Measurements from ENCODE around the gene STX10.
A peak's percentile ranks its signal among the peaks of the same experiment; 100 is the strongest.
"Not testable (repeated sequence)": the region's sequence is repeated elsewhere in the genome, so short reads cannot be mapped to it uniquely, and the experiment has no call there.

STX10 gene

DNA sequence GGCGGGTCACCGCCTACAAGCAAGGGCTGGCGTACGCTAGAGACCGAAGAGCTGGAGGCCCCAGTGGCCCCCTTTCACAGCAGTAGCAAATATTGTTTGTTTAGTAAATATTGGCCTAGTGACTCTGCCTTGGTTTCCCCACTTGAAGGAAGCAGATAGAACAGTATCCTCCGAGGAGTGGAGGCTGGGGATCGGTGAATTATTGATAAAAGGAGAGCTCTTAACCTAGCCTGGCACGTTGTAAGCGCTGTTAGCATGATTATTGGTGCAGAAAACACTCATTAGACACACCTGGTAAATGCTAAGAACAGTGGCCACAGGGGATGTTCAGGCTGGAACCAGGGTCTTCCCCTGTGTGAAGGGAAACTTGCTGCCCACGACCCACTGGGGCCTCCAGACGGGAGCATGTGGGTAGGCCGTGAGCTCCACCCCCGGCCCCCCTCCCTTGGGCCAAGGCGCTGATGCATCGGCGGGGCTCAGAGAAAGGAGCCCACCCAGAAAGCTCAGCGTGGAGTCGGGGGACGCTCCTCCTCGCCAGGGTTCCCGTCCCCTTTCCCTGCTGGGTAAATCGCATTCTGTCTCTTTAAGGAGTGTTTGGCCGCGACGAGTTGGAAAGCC is 2.3 kb upstream of the STX10 start:
- H3K36me3 ChIP-seq (ENCODE audit: control insufficient read depth, insufficient read depth, low read length, severe bottlenecking): no peaks in the 10 kb centered on the region
- peaks cover 29% of the 10 kb centered on the region for H3K4me1 ChIP-seq (ENCODE audit: control insufficient read depth, insufficient read depth, low read length)
- H3K9ac ChIP-seq (ENCODE audit: low read length): peak overlapping the region; percentile 95
- peak overlapping the region; percentile 88 for H3K4me3 ChIP-seq (ENCODE audit: low read length)
- no peaks in the 10 kb centered on the region for H3K9me3 ChIP-seq (ENCODE audit: control insufficient read depth, low read length)
- no peak for DNase-seq (ENCODE audit: low read depth)
- no peaks in the 10 kb centered on the region for H3K27me3 ChIP-seq (replicated peaks; ENCODE audit: control insufficient read depth, insufficient read depth, low read length)

DNA sequence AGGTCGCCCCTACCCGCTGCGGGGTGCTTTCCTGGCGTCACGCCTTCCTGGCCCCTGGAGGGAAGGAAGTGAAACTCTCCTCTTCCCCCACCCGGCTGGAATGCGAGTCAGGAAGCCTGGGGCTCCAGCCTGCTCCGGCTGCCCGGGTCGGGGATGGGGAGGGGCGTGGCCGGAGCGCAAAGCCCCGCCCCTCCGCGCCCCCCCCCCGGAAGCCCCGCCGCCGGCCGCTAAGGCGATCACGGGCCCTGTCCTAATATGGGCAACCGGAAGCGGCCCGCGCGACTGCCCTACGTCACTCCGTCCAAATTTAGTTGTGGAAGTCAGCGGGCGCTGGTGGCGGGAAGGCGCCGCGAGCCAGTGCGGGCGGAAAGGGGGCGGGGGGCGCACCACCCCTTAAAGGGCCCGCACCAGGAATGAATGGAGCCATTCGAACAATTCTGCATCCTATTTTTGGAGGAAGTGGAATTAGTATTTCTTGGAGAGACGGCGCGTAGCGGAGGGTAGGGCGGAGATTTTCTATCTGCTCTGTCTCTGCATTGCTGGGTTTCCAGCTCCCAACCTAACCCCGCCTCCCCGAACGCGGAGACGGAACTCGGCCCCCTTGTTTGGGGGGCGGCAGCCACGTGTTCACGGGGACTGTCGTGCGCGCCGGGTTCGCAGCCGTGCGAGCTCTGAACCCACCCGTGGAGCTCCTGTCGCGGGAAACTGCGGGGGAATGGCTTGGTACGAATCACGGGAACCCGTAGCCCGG is 1.6 kb upstream of the STX10 start:
- H3K4me3 ChIP-seq (ENCODE audit: low read length): peak overlapping the region; percentile 100
- no peaks in the 10 kb centered on the region for H3K27me3 ChIP-seq (replicated peaks; ENCODE audit: control insufficient read depth, insufficient read depth, low read length)
- peak; percentile 98 for DNase-seq (ENCODE audit: low read depth)

DNA sequence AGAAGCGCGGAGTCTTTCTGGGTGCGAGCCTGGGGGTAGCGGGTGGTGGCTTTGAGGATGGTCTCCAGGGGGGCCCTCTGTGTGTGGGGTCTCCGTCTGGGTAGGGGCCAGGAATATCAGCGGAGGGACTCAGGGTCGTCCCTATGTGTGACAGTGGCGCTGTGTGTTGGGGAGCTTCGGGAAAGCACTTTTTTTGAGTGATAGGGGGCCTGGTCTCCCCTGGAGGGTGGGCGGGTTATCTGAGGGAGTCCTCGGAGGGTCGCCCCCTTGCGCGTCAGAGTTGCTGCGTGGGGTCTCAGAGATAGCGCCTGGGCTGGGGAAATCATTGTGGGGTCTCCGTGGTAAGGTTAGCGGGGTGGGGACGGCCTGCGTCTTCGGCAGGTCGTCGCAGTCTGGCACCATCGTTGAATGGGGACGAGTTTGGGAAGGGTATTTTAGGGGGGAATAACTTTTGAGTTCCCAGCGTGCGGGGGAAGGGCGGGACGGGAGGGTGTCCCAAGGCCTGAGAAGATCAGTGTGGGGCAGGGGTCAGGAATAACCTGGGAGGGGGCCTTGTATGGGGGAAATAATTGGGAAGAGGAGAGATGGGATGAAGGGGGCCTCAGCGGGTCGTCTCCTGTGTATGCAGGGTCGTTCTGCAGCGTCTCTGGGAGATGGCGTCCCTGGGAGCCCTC is 893 bp upstream of the STX10 start:
- H3K36me3 ChIP-seq (ENCODE audit: control insufficient read depth, insufficient read depth, low read length, severe bottlenecking): no peaks in the 10 kb centered on the region
- H3K4me1 ChIP-seq (ENCODE audit: control insufficient read depth, insufficient read depth, low read length): peaks cover 26% of the 10 kb centered on the region
- H3K4me3 ChIP-seq (ENCODE audit: low read length): peak overlapping the region; percentile 100
- peak overlapping the region; percentile 100 for H3K9ac ChIP-seq (ENCODE audit: low read length)
- no peaks in the 10 kb centered on the region for H3K9me3 ChIP-seq (ENCODE audit: control insufficient read depth, low read length)
- peak; percentile 32 for DNase-seq (ENCODE audit: low read depth)
- no peaks in the 10 kb centered on the region for H3K27me3 ChIP-seq (replicated peaks; ENCODE audit: control insufficient read depth, insufficient read depth, low read length)

More for the DNA sequence above, 1.6 kb upstream of the STX10 start:
- Histone ChIP-seq H3K9me3 (ENCODE audit: control insufficient read depth, low read length) (no peaks in the 10 kb centered on the region), H3K4me1 (ENCODE audit: control insufficient read depth, insufficient read depth, low read length) (peaks cover 31% of the 10 kb centered on the region), H3K9ac (ENCODE audit: low read length) (peak overlapping the region; percentile 100), H3K36me3 (ENCODE audit: control insufficient read depth, insufficient read depth, low read length, severe bottlenecking) (no peaks in the 10 kb centered on the region)

DNA sequence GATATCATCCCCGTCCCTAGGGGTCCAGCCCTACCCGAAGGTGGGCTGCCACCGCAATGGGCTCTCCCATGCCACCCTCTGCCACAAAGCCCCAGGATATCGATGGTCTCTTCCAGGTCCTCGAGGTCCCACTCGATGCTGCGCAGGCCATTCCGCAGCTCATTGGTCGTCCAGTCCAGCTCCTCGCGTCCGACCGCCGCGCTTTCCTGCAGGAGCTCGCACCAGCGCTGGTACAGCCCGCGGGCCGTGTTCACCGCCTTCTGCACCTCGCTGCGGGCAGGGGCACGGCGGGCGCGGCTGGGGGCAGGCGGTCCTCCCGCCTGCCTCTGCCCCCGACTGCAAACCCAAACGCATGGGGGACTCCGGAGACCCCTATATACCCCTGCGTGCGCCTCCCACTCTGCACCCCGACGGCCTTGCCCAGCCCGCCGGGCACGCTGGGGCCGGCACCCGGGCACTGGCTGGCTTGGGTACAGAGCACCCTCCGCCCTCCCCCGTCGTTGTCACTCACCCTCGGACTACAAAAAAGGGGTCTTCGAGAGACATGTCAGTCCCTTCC is 468 bp downstream of the STX10 start:
- peak overlapping the region; percentile 100 for H3K9ac ChIP-seq (ENCODE audit: low read length)
- H3K9me3 ChIP-seq (ENCODE audit: control insufficient read depth, low read length): no peaks in the 10 kb centered on the region
- no peaks in the 10 kb centered on the region for H3K27me3 ChIP-seq (replicated peaks; ENCODE audit: control insufficient read depth, insufficient read depth, low read length)
- DNase-seq (ENCODE audit: low read depth): peak; percentile 67
- H3K4me1 ChIP-seq (ENCODE audit: control insufficient read depth, insufficient read depth, low read length): peaks cover 16% of the 10 kb centered on the region
- H3K4me3 ChIP-seq (ENCODE audit: low read length): peak overlapping the region; percentile 100
- peaks cover 2% of the 10 kb centered on the region for H3K36me3 ChIP-seq (ENCODE audit: control insufficient read depth, insufficient read depth, low read length, severe bottlenecking)

DNA sequence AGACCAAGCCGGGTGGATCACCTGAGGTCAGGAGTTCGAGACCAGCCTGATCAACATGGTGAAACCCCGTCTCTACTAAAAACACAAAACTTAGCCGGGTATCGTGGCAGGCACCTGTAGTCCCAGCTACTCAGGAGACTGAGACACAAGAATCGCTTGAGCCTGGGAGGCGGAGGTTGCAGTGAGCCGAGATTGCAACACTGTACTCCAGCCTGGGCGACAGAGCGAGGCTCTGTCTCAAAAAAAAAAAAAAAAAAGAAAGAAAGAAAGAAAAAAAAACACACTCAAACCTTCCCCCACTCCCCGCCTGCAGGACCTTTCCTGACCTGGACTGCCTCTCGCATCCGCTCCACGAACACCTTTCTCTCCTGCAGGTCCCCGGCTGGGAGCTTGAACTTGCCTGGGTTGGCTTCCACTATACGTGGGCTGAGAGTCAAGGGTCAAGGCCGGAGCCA is 975 bp downstream of the STX10 start:
- H3K4me3 ChIP-seq (ENCODE audit: low read length): peak overlapping the region; percentile 100
- not testable (repeated sequence) for H3K9me3 ChIP-seq (ENCODE audit: control insufficient read depth, low read length); DNase-seq (ENCODE audit: low read depth); H3K36me3 ChIP-seq (ENCODE audit: control insufficient read depth, insufficient read depth, low read length, severe bottlenecking); H3K27me3 ChIP-seq (replicated peaks; ENCODE audit: control insufficient read depth, insufficient read depth, low read length)
- peak overlapping the region; percentile 100 for H3K9ac ChIP-seq (ENCODE audit: low read length)
- peaks cover 16% of the 10 kb centered on the region for H3K4me1 ChIP-seq (ENCODE audit: control insufficient read depth, insufficient read depth, low read length)

DNA sequence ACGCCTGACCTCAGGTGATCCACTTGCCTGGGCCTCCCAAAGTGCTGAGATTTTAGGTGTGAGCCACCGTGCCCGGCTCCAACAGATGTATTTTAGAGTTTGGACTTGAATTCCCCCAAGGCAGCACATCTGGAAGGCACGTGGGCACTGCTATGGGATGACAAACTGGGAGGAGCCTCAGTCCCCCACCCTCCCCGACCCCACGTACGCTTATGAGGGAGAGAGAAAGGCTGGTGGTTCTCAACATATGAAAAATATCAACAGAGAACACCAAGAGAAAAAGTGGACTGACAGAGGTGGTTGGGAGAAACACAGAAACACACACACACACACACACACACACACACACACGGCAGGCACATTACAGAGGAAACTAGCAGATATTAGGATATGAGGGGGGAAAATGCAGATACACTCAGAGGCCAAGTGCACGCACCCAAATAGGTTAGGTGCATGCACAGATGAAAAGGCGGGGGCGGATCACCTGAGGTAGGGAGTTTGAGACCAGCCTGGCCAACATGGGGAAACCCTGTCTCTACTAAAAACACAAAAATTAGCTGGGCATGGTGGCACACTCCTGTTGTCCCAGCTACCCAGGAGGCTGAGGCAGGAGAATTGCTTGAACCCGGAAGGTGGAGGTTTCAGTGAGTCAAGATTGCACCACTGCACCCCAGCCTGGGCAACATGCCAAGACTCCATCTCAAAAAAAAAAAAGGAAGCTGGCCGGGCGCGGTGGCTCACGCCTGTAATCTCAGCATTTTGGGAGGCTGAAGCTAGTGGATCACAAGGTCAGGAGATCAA is 3.2 kb downstream of the STX10 start:
- no peak overlapping the region for H3K4me3 ChIP-seq (ENCODE audit: low read length)
- H3K9me3 ChIP-seq (ENCODE audit: control insufficient read depth, low read length): no peaks in the 10 kb centered on the region
- peaks cover 10% of the 10 kb centered on the region for H3K36me3 ChIP-seq (ENCODE audit: control insufficient read depth, insufficient read depth, low read length, severe bottlenecking)
- peaks cover 24% of the 10 kb centered on the region for H3K4me1 ChIP-seq (ENCODE audit: control insufficient read depth, insufficient read depth, low read length)
- no peak overlapping the region for H3K9ac ChIP-seq (ENCODE audit: low read length)
- DNase-seq (ENCODE audit: low read depth): no peak
- H3K27me3 ChIP-seq (replicated peaks; ENCODE audit: control insufficient read depth, insufficient read depth, low read length): no peaks in the 10 kb centered on the region

DNA sequence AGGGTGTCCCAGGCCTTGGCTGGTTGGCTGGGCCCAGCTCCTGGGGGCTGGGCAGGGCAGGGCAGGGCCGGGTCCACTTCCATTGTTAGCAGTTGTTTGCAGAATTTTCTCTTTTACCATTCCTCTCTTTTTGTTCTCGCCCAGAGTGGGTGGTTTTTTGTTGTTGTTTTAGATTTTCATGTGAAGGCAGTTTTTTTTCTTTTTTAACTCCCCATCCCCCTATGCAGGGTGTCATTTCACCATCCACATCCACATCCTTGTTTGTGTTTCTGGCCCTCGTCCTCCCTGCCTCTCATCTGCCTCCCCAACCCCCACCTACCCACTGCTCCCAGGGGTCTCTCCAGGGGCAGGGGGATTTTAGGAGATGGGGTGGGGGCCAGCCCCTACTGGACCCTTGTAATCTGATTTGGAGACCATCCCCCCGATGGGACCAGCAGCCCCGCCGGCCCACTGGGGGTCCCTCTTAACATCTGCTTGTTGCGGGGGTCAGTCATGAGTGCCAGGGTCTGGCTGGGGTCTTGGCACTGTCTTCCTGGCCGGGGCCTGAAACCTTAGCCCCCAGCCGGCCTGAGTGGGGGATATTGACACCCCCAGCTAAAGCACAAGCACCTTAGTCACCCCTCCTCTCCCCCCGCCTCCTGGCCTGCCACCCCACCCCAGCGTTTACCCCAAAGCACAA is 10.4 kb downstream of the STX10 start:
- Histone ChIP-seq H3K9ac (ENCODE audit: low read length) (no peak overlapping the region), H3K9me3 (ENCODE audit: control insufficient read depth, low read length) (no peaks in the 10 kb centered on the region), H3K4me1 (ENCODE audit: control insufficient read depth, insufficient read depth, low read length) (peaks cover 13% of the 10 kb centered on the region), H3K27me3 (replicated peaks; ENCODE audit: control insufficient read depth, insufficient read depth, low read length) (no peaks in the 10 kb centered on the region), H3K4me3 (ENCODE audit: low read length) (no peak overlapping the region), H3K36me3 (ENCODE audit: control insufficient read depth, insufficient read depth, low read length, severe bottlenecking) (peaks cover 51% of the 10 kb centered on the region)
- DNase-seq (ENCODE audit: low read depth): no peak

GRCh38 chr19:13138916-13139198 is 11.3 kb downstream of the STX10 start:
- Histone ChIP-seq H3K9me3 (ENCODE audit: control insufficient read depth, low read length) (no peaks in the 10 kb centered on the region), H3K4me1 (ENCODE audit: control insufficient read depth, insufficient read depth, low read length) (peaks cover 14% of the 10 kb centered on the region), H3K36me3 (ENCODE audit: control insufficient read depth, insufficient read depth, low read length, severe bottlenecking) (peaks cover 44% of the 10 kb centered on the region), H3K9ac (ENCODE audit: low read length) (no peak overlapping the region), H3K27me3 (replicated peaks; ENCODE audit: control insufficient read depth, insufficient read depth, low read length) (no peaks in the 10 kb centered on the region), H3K4me3 (ENCODE audit: low read length) (no peak overlapping the region)
- DNase-seq (ENCODE audit: low read depth): no peak

- peaks cover 44% of the 10 kb centered on the region for H3K36me3 ChIP-seq (ENCODE audit: control insufficient read depth, insufficient read depth, low read length, severe bottlenecking)
- H3K9ac ChIP-seq (ENCODE audit: low read length): no peak overlapping the region
- peaks cover 8% of the 10 kb centered on the region for H3K4me1 ChIP-seq (ENCODE audit: control insufficient read depth, insufficient read depth, low read length)
- no peak overlapping the region for H3K4me3 ChIP-seq (ENCODE audit: low read length)
- DNase-seq (ENCODE audit: low read depth): no peak
- no peaks in the 10 kb centered on the region for H3K27me3 ChIP-seq (replicated peaks; ENCODE audit: control insufficient read depth, insufficient read depth, low read length)
- no peaks in the 10 kb centered on the region for H3K9me3 ChIP-seq (ENCODE audit: control insufficient read depth, low read length)
Measured at GRCh38 chr19:13138171-13138915, 11.8 kb downstream of the STX10 start.

DNA sequence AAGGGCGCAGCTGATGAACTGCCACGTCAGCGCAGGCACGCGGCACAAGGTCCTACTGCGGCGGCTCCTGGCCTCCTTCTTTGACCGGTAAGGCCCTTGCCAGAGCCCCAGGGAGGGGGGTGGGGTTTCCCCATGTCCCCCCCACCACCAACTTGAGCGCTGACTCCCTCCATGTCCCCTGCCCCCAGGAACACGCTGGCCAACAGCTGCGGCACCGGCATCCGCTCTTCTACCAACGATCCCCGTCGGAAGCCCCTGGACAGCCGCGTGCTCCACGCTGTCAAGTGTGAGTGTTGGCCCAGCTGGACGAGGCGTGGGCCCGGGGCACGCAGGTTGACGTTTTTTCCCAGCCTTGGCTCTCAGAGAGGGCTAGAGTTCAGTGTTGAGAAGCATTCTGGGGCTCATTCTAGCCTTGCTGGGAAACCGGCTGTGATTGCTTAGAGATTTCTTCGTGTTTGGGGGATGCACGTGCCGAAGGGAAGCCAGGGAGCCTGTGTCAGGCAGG is 12.8 kb downstream of the STX10 start:
- DNase-seq (ENCODE audit: low read depth): no peak
- peaks cover 9% of the 10 kb centered on the region for H3K4me1 ChIP-seq (ENCODE audit: control insufficient read depth, insufficient read depth, low read length)
- no peak overlapping the region for H3K9ac ChIP-seq (ENCODE audit: low read length)
- H3K4me3 ChIP-seq (ENCODE audit: low read length): no peak overlapping the region
- H3K9me3 ChIP-seq (ENCODE audit: control insufficient read depth, low read length): no peaks in the 10 kb centered on the region
- H3K27me3 ChIP-seq (replicated peaks; ENCODE audit: control insufficient read depth, insufficient read depth, low read length): no peaks in the 10 kb centered on the region
- peaks cover 44% of the 10 kb centered on the region for H3K36me3 ChIP-seq (ENCODE audit: control insufficient read depth, insufficient read depth, low read length, severe bottlenecking)

All from adipocyte (in vitro differentiated cells).